ENCODE data around the gene WASF3.
"Not testable (repeated sequence)": the region's sequence is repeated elsewhere in the genome, so short reads cannot be mapped to it uniquely, and the experiment has no call there.

Gene WASF3

DNA sequence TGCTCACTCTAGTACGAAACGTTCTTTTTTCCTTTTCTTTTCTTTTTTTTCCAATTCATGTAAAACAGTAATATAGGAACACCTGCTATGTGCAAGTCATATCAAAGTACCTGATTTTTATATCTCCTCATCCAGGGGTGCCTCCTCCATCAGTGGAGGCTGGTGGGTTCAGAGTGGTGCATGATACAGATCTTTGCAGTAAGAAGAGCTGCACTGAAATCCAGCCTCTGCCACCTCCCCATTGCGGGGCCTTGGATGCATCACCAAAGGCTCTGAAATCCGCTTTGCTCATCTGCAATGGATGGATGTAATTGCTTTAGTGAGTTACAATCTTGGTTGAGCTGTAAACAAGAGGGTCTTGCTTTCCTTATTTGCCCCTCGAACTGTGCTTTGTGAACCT lies 164.8 kb downstream of the WASF3 start:
- no peak for FAIRE-seq

DNA sequence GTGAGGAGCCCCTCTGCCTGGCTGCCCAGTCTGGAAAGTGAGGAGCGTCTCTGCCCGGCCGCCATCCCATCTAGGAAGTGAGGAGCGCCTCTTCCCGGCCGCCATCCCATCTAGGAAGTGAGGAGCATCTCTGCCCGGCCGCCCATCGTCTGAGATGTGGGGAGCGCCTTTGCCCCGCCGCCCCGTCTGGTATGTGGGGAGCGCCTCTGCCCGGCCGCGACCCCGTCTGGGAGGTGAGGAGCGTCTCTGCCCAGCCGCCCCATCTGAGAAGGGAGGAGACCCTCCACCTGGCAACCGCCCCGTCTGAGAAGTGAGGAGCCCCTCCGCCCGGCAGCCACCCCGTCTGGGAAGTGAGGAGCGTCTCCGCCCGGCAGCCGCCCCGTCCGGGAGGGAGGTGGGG lies 166.1 kb downstream of the WASF3 start:
- FAIRE-seq = not testable (repeated sequence)

DNA sequence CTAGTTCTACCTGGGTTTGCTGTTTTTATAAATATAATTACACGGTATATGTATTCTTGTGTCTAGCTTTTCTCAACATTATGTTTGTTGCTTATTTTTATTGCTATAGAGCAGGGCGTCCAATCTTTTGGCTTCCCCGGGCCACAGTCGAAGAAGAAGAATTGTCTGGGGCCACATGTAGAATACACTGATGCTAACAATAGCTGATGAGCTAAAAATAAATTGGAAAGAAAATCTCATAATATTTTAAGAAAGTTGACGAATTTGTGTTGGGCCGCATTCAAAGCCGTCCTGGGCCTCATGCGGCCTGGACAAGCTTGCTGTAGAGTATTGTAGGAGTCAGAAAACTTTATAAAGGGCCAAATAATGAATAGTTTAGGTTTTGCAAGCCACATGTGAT lies 169.2 kb downstream of the WASF3 start:
- no peak for FAIRE-seq

DNA sequence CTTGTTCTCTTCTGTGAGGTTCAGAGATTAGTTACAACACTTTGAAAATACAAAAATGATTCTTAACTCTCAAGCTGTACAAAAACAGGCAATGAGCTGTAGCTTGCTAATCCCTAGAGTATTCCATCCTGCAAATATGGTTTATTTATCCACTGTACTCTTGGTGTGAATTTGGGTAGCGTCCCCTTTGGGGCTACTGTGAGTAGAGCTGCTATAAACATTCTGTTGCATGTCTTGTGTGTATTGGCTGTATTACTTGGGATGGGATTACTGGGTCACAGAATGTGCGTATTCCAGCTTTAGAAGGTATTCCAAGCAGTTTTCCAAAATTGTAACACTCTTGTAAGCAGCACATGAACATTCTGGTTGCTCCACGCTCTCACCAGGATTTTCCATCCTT lies 169.6 kb downstream of the WASF3 start:
- no peak for FAIRE-seq

DNA sequence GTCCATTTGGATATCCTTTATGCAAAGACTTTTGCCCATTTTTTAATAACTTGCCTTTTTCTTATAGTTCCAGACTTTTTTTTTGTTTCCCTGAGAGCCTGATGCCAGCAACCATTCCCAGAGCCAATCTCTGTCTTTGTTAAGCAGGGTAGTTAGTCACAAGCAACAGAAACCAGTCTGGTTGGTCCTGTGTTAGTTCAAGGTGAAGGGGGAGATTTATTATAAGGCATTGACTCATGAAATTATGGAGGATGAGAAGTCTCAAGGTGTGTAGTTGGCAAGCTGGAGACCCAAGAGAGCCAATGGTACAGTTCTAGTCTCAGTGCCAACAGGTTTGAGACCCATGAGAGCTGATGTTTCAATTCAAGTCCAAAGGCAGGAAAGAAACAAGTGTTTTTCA lies 170.2 kb downstream of the WASF3 start:
- FAIRE-seq = no peak

DNA sequence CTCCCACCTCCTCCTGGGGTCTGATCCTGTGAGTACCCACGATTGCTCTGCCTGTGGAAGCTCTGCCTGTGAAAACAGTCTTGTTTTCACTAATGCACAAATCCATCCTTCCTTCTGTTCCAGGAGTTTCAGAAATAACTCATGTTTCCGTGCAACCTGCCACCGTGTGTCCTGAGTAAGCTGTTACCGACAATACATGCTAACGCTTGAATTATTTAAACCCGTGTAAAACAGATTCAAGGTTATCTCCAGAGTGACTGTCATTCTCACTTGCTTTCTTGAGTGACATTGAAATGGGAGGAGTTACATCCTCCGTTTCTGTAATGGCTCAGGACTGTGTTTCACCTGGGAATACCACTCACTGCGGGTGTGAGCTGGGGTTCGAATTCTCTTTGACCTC lies 178.2 kb downstream of the WASF3 start:
- FAIRE-seq = no peak
